ENCODE results near the gene NDUFV3.
"Not testable (repeated sequence)": the region's sequence is repeated elsewhere in the genome, so short reads cannot be mapped to it uniquely, and the experiment has no call there.

NDUFV3 gene

GRCh38 chr21:42924433-42924751 lies 31.3 kb downstream of the NDUFV3 start:
- TF ChIP-seq CTCF (conservative IDR thresholded peaks at IDR 0.05) (no peak), ZFX (IDR thresholded peaks at IDR 0.05) (no peak)
- peak overlapping the region; percentile 74 for H3K27ac ChIP-seq

GRCh38 chr21:42925114-42925926 lies 32.2 kb downstream of the NDUFV3 start, which contains the start of gene ERVH48-1:
TSS of gene ERVH48-1 (minus strand) at chr21:42925630. CDS start at chr21:42919006, 6,624 bp downstream.
- no peak for TF ChIP-seq ZFX (IDR thresholded peaks at IDR 0.05)
- TF ChIP-seq CTCF (conservative IDR thresholded peaks at IDR 0.05): no peak
- peak within 1 kb of the TSS; percentile 74 for H3K27ac ChIP-seq

GRCh38 chr21:42927474-42928200 lies 34.5 kb downstream of the NDUFV3 start:
- not testable (repeated sequence) for H3K27ac ChIP-seq

GRCh38 chr21:42929969-42930368 lies 36.9 kb downstream of the NDUFV3 start:
- TF ChIP-seq CTCF (conservative IDR thresholded peaks at IDR 0.05): no peak
- H3K27ac ChIP-seq: no peak overlapping the region

- peak overlapping the region; percentile 61 for H3K27ac ChIP-seq
- TF ChIP-seq ZFX (IDR thresholded peaks at IDR 0.05): no peak
- no peak for TF ChIP-seq CTCF (conservative IDR thresholded peaks at IDR 0.05)
Measured at GRCh38 chr21:42931560-42932235, 38.6 kb downstream of the NDUFV3 start.

- peak overlapping the region; percentile 61 for H3K27ac ChIP-seq
Measured at GRCh38 chr21:42932378-42933136, 39.4 kb downstream of the NDUFV3 start.

- peak overlapping the region; percentile 61 for H3K27ac ChIP-seq
Measured at GRCh38 chr21:42933137-42933970, 40.2 kb downstream of the NDUFV3 start.

GRCh38 chr21:42933973-42934372 lies 40.9 kb downstream of the NDUFV3 start:
- H3K27ac ChIP-seq: peak overlapping the region; percentile 61

- H3K27ac ChIP-seq: not testable (repeated sequence)
Measured at GRCh38 chr21:42936360-42936759, 43.3 kb downstream of the NDUFV3 start.

- H3K27ac ChIP-seq: not testable (repeated sequence)
Measured at GRCh38 chr21:42937034-42937940, 44.2 kb downstream of the NDUFV3 start.

All from C4-2B (cell line).